ENCODE data around the gene DGKQ.

DGKQ gene

GRCh38 chr4:957231-957580 is 16.2 kb downstream of the DGKQ start:
- no peak overlapping the region for H3K4me3 ChIP-seq (ENCODE audit: low read depth, low read length)
- in situ Hi-C loops (cut with HindIII; ENCODE audit: low sequenced_read_pairs) = no loop called here
- DNase-seq (ENCODE audit: low read depth, low spot score) = no peak
- TF ChIP-seq CTCF (IDR thresholded peaks at IDR 0.05; ENCODE audit: low read depth, low read length) = no peak

- no peak for DNase-seq (ENCODE audit: low read depth, low spot score)
- in situ Hi-C loops (cut with HindIII; ENCODE audit: low sequenced_read_pairs) = no loop called here
Observed at GRCh38 chr4:956531-957230, 16.7 kb downstream of the DGKQ start.

GRCh38 chr4:955931-956381 is 17.4 kb downstream of the DGKQ start:
- DNase-seq (ENCODE audit: low read depth, low spot score) = no peak
- no peak overlapping the region for H3K4me3 ChIP-seq (ENCODE audit: low read depth, low read length)
- in situ Hi-C loops (cut with HindIII; ENCODE audit: low sequenced_read_pairs) = no loop called here
- no peak for TF ChIP-seq CTCF (IDR thresholded peaks at IDR 0.05; ENCODE audit: low read depth, low read length)

More at GRCh38 chr4:956531-957230, 16.7 kb downstream of the DGKQ start:
- no peak overlapping the region for H3K4me3 ChIP-seq (ENCODE audit: low read depth, low read length)
- TF ChIP-seq CTCF (IDR thresholded peaks at IDR 0.05; ENCODE audit: low read depth, low read length) = no peak

GRCh38 chr4:955161-955921 is 18.0 kb downstream of the DGKQ start:
- no peak for DNase-seq (ENCODE audit: low read depth, low spot score)
- TF ChIP-seq CTCF (IDR thresholded peaks at IDR 0.05; ENCODE audit: low read depth, low read length) = no peak
- in situ Hi-C loops (cut with HindIII; ENCODE audit: low sequenced_read_pairs) = no loop called here
- no peak overlapping the region for H3K4me3 ChIP-seq (ENCODE audit: low read depth, low read length)

- no peak for TF ChIP-seq CTCF (IDR thresholded peaks at IDR 0.05; ENCODE audit: low read depth, low read length)
- in situ Hi-C loops (cut with HindIII; ENCODE audit: low sequenced_read_pairs) = no loop called here
- H3K4me3 ChIP-seq (ENCODE audit: low read depth, low read length) = no peak overlapping the region
- no peak for DNase-seq (ENCODE audit: low read depth, low spot score)
Observed at GRCh38 chr4:954211-955020, 19.0 kb downstream of the DGKQ start.

GRCh38 chr4:953574-953915 is 19.8 kb downstream of the DGKQ start:
- no peak overlapping the region for H3K4me3 ChIP-seq (ENCODE audit: low read depth, low read length)
- in situ Hi-C loops (cut with HindIII; ENCODE audit: low sequenced_read_pairs) = no loop called here
- no peak for DNase-seq (ENCODE audit: low read depth, low spot score)
- no peak for TF ChIP-seq CTCF (IDR thresholded peaks at IDR 0.05; ENCODE audit: low read depth, low read length)
